Activated naive CD8-positive, alpha-beta T cell treated with anti-CD3 and anti-CD28 coated beads, Interleukin-2, amount 10 ng/mL, durations not matched to agents 7 days and 5 days (primary cell): ENCODE data around the gene GABARAP. TPM values are rescaled to one million over a fixed set of nuclear protein-coding genes. Genes with fewer than 3 reads are reported as not detected.

Experiments used
- ATAC-seq: fragments of 150-1000 bp; cut with Tn5 transposase; one replicate; pipeline ENCODE4 v1.10.0; 2021; ENCODE audit warnings: low read depth, moderate library complexity
- POLR2A ChIA-PET: fragments of 350-600 bp; sonication (Branson Sonifier 250); formaldehyde crosslinking; loops from one replicate; lab custom pipeline; 2021; ENCODE audit warnings: antibody characterized with exemption; lab: Charles Lee
- DNase-seq: peaks from one replicate; pipeline ENCODE4 v3.0.0; 2021
- H3K27ac Mint-ChIP-seq: one replicate; pipeline ENCODE4 v1.8.0; 2022; ENCODE audit warnings: mild to moderate bottlenecking, mixed read lengths
- H3K27me3 Mint-ChIP-seq: one replicate; pipeline ENCODE4 v1.8.0; 2022; ENCODE audit warnings: mild to moderate bottlenecking, moderate library complexity, mixed read lengths
- H3K36me3 Mint-ChIP-seq: one replicate; pipeline ENCODE4 v1.8.0; 2021; ENCODE audit warnings: mild to moderate bottlenecking, mixed read lengths
- H3K4me1 Mint-ChIP-seq: one replicate; pipeline ENCODE4 v1.8.0; 2021; ENCODE audit warnings: mixed read lengths
- H3K4me3 Mint-ChIP-seq: one replicate; pipeline ENCODE4 v1.8.0; 2022; ENCODE audit warnings: mild to moderate bottlenecking, moderate library complexity, mixed read lengths
- H3K9me3 Mint-ChIP-seq: one replicate; pipeline ENCODE4 v1.8.0; 2021; ENCODE audit warnings: mixed read lengths
- total RNA-seq, 2 experiments: library from RNA; stranded (reverse); gene quantifications; one replicate each; pipeline ENCODE4 v1.2.3, GENCODE V29; 2021

The GABARAP gene
- total RNA-seq, 2 experiments from 2014 or later = 244 to 251 TPM

- Mint-ChIP-seq H3K9me3 (no peaks in the 10 kb centered on the region), H3K36me3 (peaks cover 20% of the 10 kb centered on the region), H3K4me3 (peak overlapping the region; percentile 96), H3K4me1 (peaks cover 30% of the 10 kb centered on the region), H3K27me3 (no peaks in the 10 kb centered on the region), H3K27ac (peak overlapping the region; percentile 98)
- POLR2A ChIA-PET = interaction anchor here (0.7 to 12.9 kb wide), 12 partner anchors 8 to 443 kb away, joined by 3 to 162 read pairs (median 4); partner anchors contain the start of genes ACADVL, CTDNEP1, DLG4 and DVL2
- peak; percentile 32 for ATAC-seq
- peak; percentile 93 for DNase-seq
Measured at GRCh38 chr17:7242717-7243452, 636 bp upstream of the GABARAP start.

GRCh38 chr17:7241090-7241733 is 1.0 kb downstream of the GABARAP start:
- Mint-ChIP-seq H3K4me1 (peaks cover 37% of the 10 kb centered on the region), H3K36me3 (peaks cover 20% of the 10 kb centered on the region)
- POLR2A ChIA-PET = interaction anchor here (0.5 to 12.9 kb wide), 6 partner anchors 9 to 602 kb away, joined by 3 to 162 read pairs (median 12); partner anchors contain the start of genes ACADVL, ACAP1, CTDNEP1 and DLG4

GRCh38 chr17:7240375-7240774 is 1.9 kb downstream of the GABARAP start:
- ATAC-seq (no peak), DNase-seq (no peak)
- Mint-ChIP-seq H3K9me3 (no peaks in the 10 kb centered on the region), H3K4me1 (peaks cover 41% of the 10 kb centered on the region), H3K27ac (peak overlapping the region; percentile 60), H3K4me3 (peak overlapping the region; percentile 97), H3K27me3 (no peaks in the 10 kb centered on the region), H3K36me3 (peaks cover 17% of the 10 kb centered on the region)
- POLR2A ChIA-PET = interaction anchor here (0.5 to 12.9 kb wide), 4 partner anchors 10 to 19 kb away, joined by 4 to 162 read pairs (median 30); partner anchors contain the start of genes ACADVL, CTDNEP1, DLG4 and ELP5

More at GRCh38 chr17:7241090-7241733, 1.0 kb downstream of the GABARAP start:
- ATAC-seq (no peak), DNase-seq (no peak)
- Mint-ChIP-seq H3K9me3 (no peaks in the 10 kb centered on the region), H3K27me3 (no peaks in the 10 kb centered on the region), H3K27ac (peak overlapping the region; percentile 98), H3K4me3 (peak overlapping the region; percentile 96)

- H3K9me3 Mint-ChIP-seq = no peaks in the 10 kb centered on the region
- peak within 1 kb of the TSS; percentile 97 for H3K27ac Mint-ChIP-seq
- no peaks in the 10 kb centered on the region for H3K27me3 Mint-ChIP-seq
- peaks cover 21% of the 10 kb centered on the region for H3K36me3 Mint-ChIP-seq
- POLR2A ChIA-PET = interaction anchor here (1.0 to 12.9 kb wide), 11 partner anchors 11 to 448 kb away, joined by 3 to 162 read pairs (median 6); partner anchors contain the start of genes ACADVL, ACAP1, CTDNEP1 and DLG4
- peaks cover 49% of the 10 kb centered on the region for H3K4me1 Mint-ChIP-seq
- peak within 1 kb of the TSS; percentile 97 for H3K4me3 Mint-ChIP-seq
- DNase-seq (peak; percentile 96), ATAC-seq (peak; percentile 71)
Measured at GRCh38 chr17:7239091-7240027, 2.9 kb downstream of the GABARAP start, which contains the start of gene PHF23. PHF23 (minus strand) TSS chr17:7239457; CDS start chr17:7239279, 178 bp downstream.

- ATAC-seq = no peak
- Mint-ChIP-seq H3K9me3 (no peaks in the 10 kb centered on the region), H3K27ac (peak overlapping the region; percentile 97), H3K4me3 (peak overlapping the region; percentile 97), H3K27me3 (no peaks in the 10 kb centered on the region), H3K4me1 (peaks cover 49% of the 10 kb centered on the region), H3K36me3 (peaks cover 21% of the 10 kb centered on the region)
- POLR2A ChIA-PET = interaction anchor here (0.6 to 12.9 kb wide), 11 partner anchors 12 to 449 kb away, joined by 3 to 162 read pairs (median 6); partner anchors contain the start of genes ACADVL, ACAP1, CTDNEP1 and DLG4
- DNase-seq = no peak
Measured at GRCh38 chr17:7238420-7239090, 3.7 kb downstream of the GABARAP start.

- H3K4me3 Mint-ChIP-seq = peak overlapping the region; percentile 97
- DNase-seq (peak; percentile 89), ATAC-seq (peak; percentile 20)
- H3K36me3 Mint-ChIP-seq = peaks cover 21% of the 10 kb centered on the region
- peaks cover 49% of the 10 kb centered on the region for H3K4me1 Mint-ChIP-seq
- no peaks in the 10 kb centered on the region for H3K9me3 Mint-ChIP-seq
- POLR2A ChIA-PET = interaction anchor here (0.6 to 12.9 kb wide), 10 partner anchors 12 to 450 kb away, joined by 3 to 162 read pairs (median 7); partner anchors contain the start of genes ACADVL, ACAP1, CTDNEP1 and DLG4
- H3K27ac Mint-ChIP-seq = peak overlapping the region; percentile 97
- H3K27me3 Mint-ChIP-seq = no peaks in the 10 kb centered on the region
Measured at GRCh38 chr17:7237761-7238419, 4.4 kb downstream of the GABARAP start.

- Mint-ChIP-seq H3K4me3 (peak overlapping the region; percentile 97), H3K27me3 (no peaks in the 10 kb centered on the region), H3K36me3 (peaks cover 21% of the 10 kb centered on the region), H3K4me1 (peaks cover 52% of the 10 kb centered on the region), H3K27ac (peak overlapping the region; percentile 97), H3K9me3 (no peaks in the 10 kb centered on the region)
- POLR2A ChIA-PET = interaction anchor here (1.5 to 12.9 kb wide), 6 partner anchors 13 to 99 kb away, joined by 3 to 162 read pairs (median 12); partner anchors contain the start of genes ACADVL, ACAP1, CTDNEP1 and DLG4
- ATAC-seq = no peak
- no peak for DNase-seq
Measured at GRCh38 chr17:7237266-7237760, 4.9 kb downstream of the GABARAP start.

GRCh38 chr17:7236808-7237207 is 5.4 kb downstream of the GABARAP start:
- DNase-seq = no peak
- no peak for ATAC-seq
- peak overlapping the region; percentile 97 for H3K27ac Mint-ChIP-seq
- no peaks in the 10 kb centered on the region for H3K9me3 Mint-ChIP-seq
- POLR2A ChIA-PET = interaction anchor here (1.5 to 12.9 kb wide), 3 partner anchors 13 to 31 kb away, joined by 3 to 162 read pairs (median 56); partner anchors contain the start of genes ACADVL, CTDNEP1, DLG4 and ELP5
- H3K4me3 Mint-ChIP-seq = peak overlapping the region; percentile 97
- H3K27me3 Mint-ChIP-seq = no peaks in the 10 kb centered on the region
- peaks cover 56% of the 10 kb centered on the region for H3K4me1 Mint-ChIP-seq
- peaks cover 21% of the 10 kb centered on the region for H3K36me3 Mint-ChIP-seq

GRCh38 chr17:7235693-7236665 is 6.3 kb downstream of the GABARAP start:
- H3K4me1 Mint-ChIP-seq = peaks cover 51% of the 10 kb centered on the region
- POLR2A ChIA-PET = interaction anchor here (1.5 to 12.9 kb wide), 3 partner anchors 14 to 30 kb away, joined by 3 to 162 read pairs (median 56); partner anchors contain the start of genes ACADVL, CTDNEP1, DLG4 and ELP5
- H3K36me3 Mint-ChIP-seq = peaks cover 21% of the 10 kb centered on the region
- no peaks in the 10 kb centered on the region for H3K27me3 Mint-ChIP-seq
- DNase-seq (no peak), ATAC-seq (no peak)
- H3K27ac Mint-ChIP-seq = no peak overlapping the region
- no peak overlapping the region for H3K4me3 Mint-ChIP-seq
- H3K9me3 Mint-ChIP-seq = no peaks in the 10 kb centered on the region
